OCI-LY3 (cell line): ENCODE results near the gene EAF1.
"Not testable (repeated sequence)": the region's sequence is repeated elsewhere in the genome, so short reads cannot be mapped to it uniquely, and the experiment has no call there.

Experiments
- H2AFZ ChIP-seq: fragments of 200-600, 300-600 bp; shearing (Covaris generic); 2 replicates; pipeline ENCODE4 v1.6.0; 2014; ENCODE audit warnings: antibody characterized with exemption, low read depth, low read length
- H3K27ac ChIP-seq: fragments of 200-600, 300-600 bp; sonication (generic); 2 replicates; pipeline ENCODE4 v1.5.1; 2014; ENCODE audit warnings: mild to moderate bottlenecking, low read length, moderate library complexity, mixed read lengths
- H3K27me3 ChIP-seq: fragments of 200-600, 300-600 bp; sonication (generic); 2 replicates; pipeline ENCODE4 v1.6.1; 2014; ENCODE audit warnings: low read depth, low read length, mixed read lengths
- H3K36me3 ChIP-seq: fragments of 200-600, 300-600 bp; sonication (generic); replicated peaks from 2 replicates; pipeline ENCODE3; 2014; ENCODE audit warnings: low read depth, low read length, mixed read lengths
- H3K4me1 ChIP-seq: fragments of 300-600, 200-600 bp; sonication (generic); 2 replicates; pipeline ENCODE4 v1.6.1; 2014; ENCODE audit warnings: low read length, mixed read lengths
- H3K4me2 ChIP-seq: fragments of 200-600, 300-600 bp; sonication (generic); 2 replicates; pipeline ENCODE4 v1.6.1; 2014; ENCODE audit warnings: low read length, mixed read lengths
- H3K4me3 ChIP-seq: fragments of 300-600, 200-600 bp; sonication (generic); 2 replicates; pipeline ENCODE4 v1.5.1; 2014; ENCODE audit warnings: antibody characterized with exemption, mild to moderate bottlenecking, low read length, moderate library complexity
- H3K79me2 ChIP-seq: fragments of 300-600, 200-600 bp; shearing (Covaris generic); 2 replicates; pipeline ENCODE4 v1.6.1; 2014; ENCODE audit warnings: mild to moderate bottlenecking, low read length, mixed read lengths
- H3K9ac ChIP-seq: fragments of 300-600, 200-600 bp; shearing (Covaris generic); 2 replicates; pipeline ENCODE4 v1.6.0; 2014; ENCODE audit warnings: mild to moderate bottlenecking, low read length, moderate library complexity
- H3K9me3 ChIP-seq: fragments of 200-600, 300-600 bp; shearing (Covaris generic); 2 replicates; pipeline ENCODE4 v1.6.1; 2014; ENCODE audit warnings: low read length, mixed read lengths; ENCODE audit not compliant: insufficient read depth
- H4K20me1 ChIP-seq: fragments of 200-600, 300-600 bp; sonication (generic); 2 replicates; pipeline ENCODE4 v1.6.1; 2016; ENCODE audit warnings: low read length, mixed read lengths; ENCODE audit not compliant: insufficient read depth
- EZH2phosphoT487 ChIP-seq: fragments of 200-600 bp; shearing (Covaris generic); IDR thresholded peaks from 2 replicates; pipeline ENCODE4 v1.6.1; 2018; ENCODE audit warnings: antibody characterized with exemption, mixed run types, low read depth
- TF ChIP-seq, protein P1 (sequence below): fragments of 200-600, 300-600 bp; sonication (generic); IDR thresholded peaks from 2 replicates; pipeline ENCODE4 v1.5.1; 2014; ENCODE audit warnings: antibody characterized with exemption, low read length, low read depth

The EAF1 gene

DNA sequence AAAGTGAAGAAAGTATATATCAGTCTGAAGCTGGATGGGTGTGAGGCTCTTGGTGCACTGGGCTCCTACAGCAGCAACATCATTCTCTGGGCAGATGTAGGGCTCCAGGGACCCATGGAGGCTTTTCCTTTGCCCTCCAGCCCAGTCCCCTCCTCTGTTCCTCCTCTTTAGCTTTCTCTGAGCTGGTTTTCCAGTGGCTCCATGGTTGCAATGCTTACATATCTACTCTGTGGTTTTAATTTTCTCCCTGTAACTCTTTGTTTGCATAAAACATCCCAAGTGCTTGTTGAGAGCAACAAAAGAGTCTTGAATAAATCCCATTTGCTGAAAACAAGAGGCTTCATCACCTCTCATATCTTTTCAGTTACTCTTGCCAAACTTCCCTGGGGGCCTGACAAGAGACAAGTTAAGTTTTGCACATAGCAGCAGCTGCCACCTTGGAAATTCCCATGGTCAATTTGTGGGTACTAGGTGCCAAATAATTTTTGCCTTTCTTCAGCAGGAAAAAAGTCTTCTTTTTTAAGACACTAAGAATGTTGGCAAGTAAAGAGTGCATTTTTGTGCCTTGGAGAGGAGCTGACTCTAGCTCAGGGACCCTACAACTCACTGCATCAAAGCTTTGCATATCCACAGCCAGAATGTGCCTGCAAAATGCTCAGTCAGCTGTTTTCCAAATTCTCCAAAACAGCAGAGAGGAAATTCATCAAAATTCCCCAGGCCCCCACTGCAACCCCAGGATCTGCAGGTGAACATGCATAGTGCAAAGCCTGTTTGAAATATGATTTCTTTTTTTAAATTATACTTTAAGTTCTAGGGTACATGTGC, 52.2 kb downstream of the EAF1 start:
- no peak overlapping the region for H2AFZ ChIP-seq
- H3K79me2 ChIP-seq, result no peaks in the 10 kb centered on the region
- H3K4me1 ChIP-seq, result peaks cover 4% of the 10 kb centered on the region; the same call in 1 of the 2 replicates
- TF ChIP-seq, protein P1, sequence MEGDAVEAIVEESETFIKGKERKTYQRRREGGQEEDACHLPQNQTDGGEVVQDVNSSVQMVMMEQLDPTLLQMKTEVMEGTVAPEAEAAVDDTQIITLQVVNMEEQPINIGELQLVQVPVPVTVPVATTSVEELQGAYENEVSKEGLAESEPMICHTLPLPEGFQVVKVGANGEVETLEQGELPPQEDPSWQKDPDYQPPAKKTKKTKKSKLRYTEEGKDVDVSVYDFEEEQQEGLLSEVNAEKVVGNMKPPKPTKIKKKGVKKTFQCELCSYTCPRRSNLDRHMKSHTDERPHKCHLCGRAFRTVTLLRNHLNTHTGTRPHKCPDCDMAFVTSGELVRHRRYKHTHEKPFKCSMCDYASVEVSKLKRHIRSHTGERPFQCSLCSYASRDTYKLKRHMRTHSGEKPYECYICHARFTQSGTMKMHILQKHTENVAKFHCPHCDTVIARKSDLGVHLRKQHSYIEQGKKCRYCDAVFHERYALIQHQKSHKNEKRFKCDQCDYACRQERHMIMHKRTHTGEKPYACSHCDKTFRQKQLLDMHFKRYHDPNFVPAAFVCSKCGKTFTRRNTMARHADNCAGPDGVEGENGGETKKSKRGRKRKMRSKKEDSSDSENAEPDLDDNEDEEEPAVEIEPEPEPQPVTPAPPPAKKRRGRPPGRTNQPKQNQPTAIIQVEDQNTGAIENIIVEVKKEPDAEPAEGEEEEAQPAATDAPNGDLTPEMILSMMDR, result no peak
- no peak for TF ChIP-seq EZH2phosphoT487
- no peak overlapping the region for H3K9ac ChIP-seq
- no peak overlapping the region for H3K27ac ChIP-seq
- H3K9me3 ChIP-seq, result no peaks in the 10 kb centered on the region
- no peaks in the 10 kb centered on the region for H4K20me1 ChIP-seq
- H3K4me2 ChIP-seq, result no peak overlapping the region
- H3K27me3 ChIP-seq, result no peaks in the 10 kb centered on the region
- H3K4me3 ChIP-seq, result no peak overlapping the region
- no peaks in the 10 kb centered on the region for H3K36me3 ChIP-seq

DNA sequence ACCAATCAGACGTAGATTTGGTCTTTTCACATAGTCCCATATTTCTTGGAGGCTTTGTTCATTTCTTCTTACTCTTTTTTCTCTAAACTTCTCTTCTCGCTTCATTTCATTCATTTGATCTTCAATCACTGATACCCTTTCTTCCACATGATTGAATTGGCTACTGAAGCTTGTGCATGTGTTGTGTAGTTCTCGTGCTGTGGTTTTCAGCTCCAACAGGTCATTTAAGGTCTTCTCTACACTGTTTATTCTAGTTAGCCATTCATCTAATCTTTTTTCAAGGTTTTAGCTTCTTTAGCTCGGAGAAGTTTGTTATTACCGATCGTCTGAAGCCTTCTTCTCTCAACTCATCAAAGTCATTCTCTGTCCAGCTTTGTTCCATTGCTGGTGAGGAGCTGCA, 57.2 kb downstream of the EAF1 start:
- H3K79me2 ChIP-seq, H4K20me1 ChIP-seq, H3K4me3 ChIP-seq, H3K4me1 ChIP-seq, H3K9ac ChIP-seq, H3K36me3 ChIP-seq, H3K27me3 ChIP-seq, H3K4me2 ChIP-seq, H3K9me3 ChIP-seq, H2AFZ ChIP-seq, H3K27ac ChIP-seq: not testable (repeated sequence)

DNA sequence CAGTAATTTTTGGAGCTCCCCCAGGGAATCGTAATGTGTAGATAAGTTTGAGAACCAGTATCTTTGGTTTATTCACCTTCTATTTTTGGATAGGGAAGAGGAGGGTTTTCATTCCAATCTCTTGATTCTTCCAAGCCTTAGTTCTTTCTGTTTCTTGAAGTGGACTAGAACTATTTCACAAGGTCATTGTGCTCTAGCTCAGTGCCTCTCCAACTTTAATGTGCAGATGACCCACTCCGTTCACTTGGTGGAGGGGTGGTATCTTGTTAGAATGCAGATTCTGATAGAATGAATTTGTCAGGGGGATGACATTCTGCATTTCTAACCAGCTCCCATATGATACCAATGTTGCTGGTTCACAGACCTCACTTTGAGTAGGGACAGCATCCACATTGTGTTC, 58.6 kb downstream of the EAF1 start:
- Histone ChIP-seq H4K20me1 (no peaks in the 10 kb centered on the region), H3K9ac (no peak overlapping the region), H3K4me1 (peaks cover 6% of the 10 kb centered on the region), H3K4me2 (no peak overlapping the region), H3K79me2 (no peaks in the 10 kb centered on the region), H3K27me3 (0 out of 2 replicates have a peak, but pooled peaks cover 9% of the 10 kb centered on the region), H3K36me3 (no peaks in the 10 kb centered on the region), H3K27ac (no peak overlapping the region), H3K4me3 (no peak overlapping the region), H2AFZ (no peak overlapping the region), H3K9me3 (no peaks in the 10 kb centered on the region)
- TF ChIP-seq, protein P1, result no peak
- TF ChIP-seq EZH2phosphoT487, result no peak

DNA sequence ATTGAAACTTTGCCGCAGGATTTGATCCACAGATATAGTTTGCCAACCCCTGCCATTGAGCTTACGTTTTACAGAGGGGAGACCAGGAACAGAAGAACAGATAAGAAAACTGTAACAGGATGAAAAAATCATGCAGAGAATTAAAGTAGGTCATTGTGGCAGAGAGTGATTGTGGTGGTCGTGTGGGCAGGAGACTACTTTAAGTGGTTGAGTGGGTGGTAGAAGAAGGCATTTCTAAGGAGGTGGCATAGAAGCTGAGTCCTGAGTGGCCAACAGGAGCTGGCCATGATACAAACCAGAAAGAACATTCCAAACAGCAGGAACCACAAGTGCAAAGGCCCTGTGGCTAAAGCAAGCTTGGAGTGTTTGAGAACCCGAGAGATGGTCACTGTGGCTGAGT, 59.6 kb downstream of the EAF1 start:
- TF ChIP-seq, protein P1, result no peak
- TF ChIP-seq EZH2phosphoT487, result no peak
- Histone ChIP-seq H3K9me3 (no peaks in the 10 kb centered on the region), H3K9ac (no peak overlapping the region), H3K4me1 (peaks cover 10% of the 10 kb centered on the region), H3K79me2 (no peaks in the 10 kb centered on the region), H3K27me3 (0 out of 2 replicates have a peak, but pooled peaks cover 9% of the 10 kb centered on the region), H4K20me1 (no peaks in the 10 kb centered on the region), H3K36me3 (no peaks in the 10 kb centered on the region), H3K27ac (no peak overlapping the region), H2AFZ (no peak overlapping the region), H3K4me3 (no peak overlapping the region), H3K4me2 (no peak overlapping the region)
